ENCODE data around the gene NCOA5. TPM values are rescaled to one million over a fixed set of nuclear protein-coding genes. Genes with fewer than 3 reads are reported as not detected.

Gene NCOA5
- total RNA-seq, 1 experiment from 2014 or later, result 16.5 TPM

GRCh38 chr20:46011631-46012482 lies 77.9 kb downstream of the NCOA5 start:
- H3K4me1 Mint-ChIP-seq, result peaks cover 54% of the 10 kb centered on the region
- POLR2A ChIA-PET, result interaction anchor here (0.5 to 1.5 kb wide), 7 partner anchors 25 to 499 kb away, joined by 3 to 10 read pairs (median 4); no protein-coding TSS in a partner anchor
- TF ChIP-seq ZNF317 (CRISPR knock-in tag; IDR thresholded peaks at IDR 0.05; ENCODE audit: borderline replicate concordance, low read depth), result no peak
- TF ChIP-seq ZSCAN18 (CRISPR knock-in tag; IDR thresholded peaks at IDR 0.05), result no peak
- no peak for TF ChIP-seq OVOL2 (CRISPR knock-in tag; IDR thresholded peaks at IDR 0.05; ENCODE audit: borderline replicate concordance)
- peak; percentile 65 for TF ChIP-seq NFYB (CRISPR knock-in tag; conservative IDR thresholded peaks at IDR 0.05; ENCODE audit: low read depth)
- peak; percentile 60 for TF ChIP-seq SP1 (CRISPR knock-in tag; conservative IDR thresholded peaks at IDR 0.05)
- TF ChIP-seq, protein P1, sequence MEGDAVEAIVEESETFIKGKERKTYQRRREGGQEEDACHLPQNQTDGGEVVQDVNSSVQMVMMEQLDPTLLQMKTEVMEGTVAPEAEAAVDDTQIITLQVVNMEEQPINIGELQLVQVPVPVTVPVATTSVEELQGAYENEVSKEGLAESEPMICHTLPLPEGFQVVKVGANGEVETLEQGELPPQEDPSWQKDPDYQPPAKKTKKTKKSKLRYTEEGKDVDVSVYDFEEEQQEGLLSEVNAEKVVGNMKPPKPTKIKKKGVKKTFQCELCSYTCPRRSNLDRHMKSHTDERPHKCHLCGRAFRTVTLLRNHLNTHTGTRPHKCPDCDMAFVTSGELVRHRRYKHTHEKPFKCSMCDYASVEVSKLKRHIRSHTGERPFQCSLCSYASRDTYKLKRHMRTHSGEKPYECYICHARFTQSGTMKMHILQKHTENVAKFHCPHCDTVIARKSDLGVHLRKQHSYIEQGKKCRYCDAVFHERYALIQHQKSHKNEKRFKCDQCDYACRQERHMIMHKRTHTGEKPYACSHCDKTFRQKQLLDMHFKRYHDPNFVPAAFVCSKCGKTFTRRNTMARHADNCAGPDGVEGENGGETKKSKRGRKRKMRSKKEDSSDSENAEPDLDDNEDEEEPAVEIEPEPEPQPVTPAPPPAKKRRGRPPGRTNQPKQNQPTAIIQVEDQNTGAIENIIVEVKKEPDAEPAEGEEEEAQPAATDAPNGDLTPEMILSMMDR (IDR thresholded peaks at IDR 0.05), result peak; percentile 91
- TF ChIP-seq, protein P2, sequence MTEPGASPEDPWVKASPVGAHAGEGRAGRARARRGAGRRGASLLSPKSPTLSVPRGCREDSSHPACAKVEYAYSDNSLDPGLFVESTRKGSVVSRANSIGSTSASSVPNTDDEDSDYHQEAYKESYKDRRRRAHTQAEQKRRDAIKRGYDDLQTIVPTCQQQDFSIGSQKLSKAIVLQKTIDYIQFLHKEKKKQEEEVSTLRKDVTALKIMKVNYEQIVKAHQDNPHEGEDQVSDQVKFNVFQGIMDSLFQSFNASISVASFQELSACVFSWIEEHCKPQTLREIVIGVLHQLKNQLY (CRISPR knock-in tag; IDR thresholded peaks at IDR 0.05), result no peak
- TF ChIP-seq ZNF671 (CRISPR knock-in tag; IDR thresholded peaks at IDR 0.05), result no peak
- no peak for TF ChIP-seq TEAD1 (CRISPR knock-in tag; IDR thresholded peaks at IDR 0.05)
- TF ChIP-seq ZNF121 (CRISPR knock-in tag; IDR thresholded peaks at IDR 0.05), result no peak; the same call in 1 of the 2 replicates
- TF ChIP-seq ETV6 (CRISPR knock-in tag; IDR thresholded peaks at IDR 0.05), result no peak
- TF ChIP-seq ATF1 (CRISPR knock-in tag; IDR thresholded peaks at IDR 0.05), result no peak
- TF ChIP-seq ZNF219 (CRISPR knock-in tag; IDR thresholded peaks at IDR 0.05; ENCODE audit: borderline replicate concordance), result no peak
- TF ChIP-seq ZBTB21 (CRISPR knock-in tag; IDR thresholded peaks at IDR 0.05; ENCODE audit: borderline replicate concordance), result no peak

More at GRCh38 chr20:46011631-46012482, 77.9 kb downstream of the NCOA5 start:
- H3K27me3 Mint-ChIP-seq (ENCODE audit: low read depth), result peaks cover 31% of the 10 kb centered on the region
- peak overlapping the region; percentile 91 for H3K27ac Mint-ChIP-seq
- peak; percentile 100 for DNase-seq (ENCODE audit: low spot score)
- H3K9me3 Mint-ChIP-seq, result peaks cover 3% of the 10 kb centered on the region; the same call in 1 of the 2 replicates
- H3K4me3 Mint-ChIP-seq, result peak overlapping the region; percentile 75
- CTCF ChIA-PET, result interaction anchor here (0.5 to 6.2 kb wide), 63 partner anchors 9 to 873 kb away, joined by 3 to 235 read pairs (median 5); partner anchors contain the start of genes CD40, CTSA, DNTTIP1 and ELMO2
- peak; percentile 82 for ATAC-seq
- H3K36me3 Mint-ChIP-seq, result no peaks in the 10 kb centered on the region

Other genes starting within 250 kb of the NCOA5 start
- gene ACOT8, start 232.6 kb downstream of the NCOA5 start, total RNA-seq (2021), result 38.1 to 41.1 TPM (median 39.4 TPM) in 3 replicates
- 3.4 to 5.4 TPM (median 4.7 TPM) in 3 replicates for gene ZSWIM3, start 232.3 kb downstream of the NCOA5 start, total RNA-seq (2021)
- gene ZSWIM1, start 208.7 kb downstream of the NCOA5 start, total RNA-seq (2021), result 15.2 to 17.4 TPM (median 17.0 TPM) in 3 replicates
- gene SPATA25, start 202.3 kb downstream of the NCOA5 start, total RNA-seq (2021), result 3.3 to 4.5 TPM (median 3.7 TPM) in 3 replicates
- 6.1 to 8.3 TPM (median 6.6 TPM) in 3 replicates for gene NEURL2, start 198.8 kb downstream of the NCOA5 start, total RNA-seq (2021)
- 44.2 to 48.3 TPM (median 47.2 TPM) in 3 replicates for gene CTSA, start 198.6 kb downstream of the NCOA5 start, total RNA-seq (2021)
- gene PLTP, start 177.8 kb downstream of the NCOA5 start, total RNA-seq (2021), result 109 to 135 TPM (median 133 TPM) in 3 replicates
- gene PCIF1, start 155.3 kb downstream of the NCOA5 start, total RNA-seq (2021), result 37.7 to 42.2 TPM (median 39.4 TPM) in 3 replicates
- gene ZNF335, start 117.8 kb downstream of the NCOA5 start, total RNA-seq (2021), result 16.3 to 20.0 TPM (median 16.4 TPM) in 3 replicates
- gene MMP9, start 81.1 kb downstream of the NCOA5 start, total RNA-seq (2021), result 5.8 to 7.1 TPM (median 5.8 TPM) in 3 replicates
- gene SLC12A5, start 60.7 kb downstream of the NCOA5 start, total RNA-seq (2021), result 6.6 to 8.5 TPM (median 7.2 TPM) in 3 replicates
- 12.9 to 15.3 TPM (median 14.8 TPM) in 3 replicates for gene CD40, start 28.4 kb upstream of the NCOA5 start, total RNA-seq (2021)
- gene CDH22, start 218.5 kb upstream of the NCOA5 start, total RNA-seq (2021), result 0.13 to 0.16 TPM (median 0.16 TPM) in 3 replicates